Measurements from ENCODE around the gene CHD9NB. TPM values are rescaled to one million over a fixed set of nuclear protein-coding genes. Genes with fewer than 3 reads are reported as not detected.
"Not testable (repeated sequence)": the region's sequence is repeated elsewhere in the genome, so short reads cannot be mapped to it uniquely, and the experiment has no call there.

Gene CHD9NB
- polyA plus RNA-seq, 1 donor from 2014 or later, result not detected

DNA sequence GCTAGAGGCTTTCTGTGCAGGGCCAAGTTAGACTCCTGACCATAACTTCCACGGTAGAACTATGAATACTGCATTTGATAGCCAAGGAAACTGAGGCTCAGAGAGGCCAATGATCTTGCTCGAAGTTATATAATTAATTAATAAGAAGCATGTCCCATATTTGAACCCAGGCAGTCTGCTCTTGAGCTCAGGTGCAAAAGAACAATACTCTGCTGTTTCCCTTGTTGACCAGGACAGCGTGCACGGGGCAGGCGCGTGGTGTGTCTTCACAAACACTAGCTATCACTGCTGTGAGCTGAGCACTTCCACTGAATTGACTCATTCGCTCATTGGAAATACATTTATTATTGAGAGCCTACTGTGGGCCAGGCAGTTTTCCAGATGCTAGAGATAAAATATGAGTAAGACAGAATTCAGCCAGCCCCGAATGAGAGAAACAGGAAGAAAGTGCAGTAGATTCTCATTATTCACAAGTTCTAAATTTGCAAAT is 3.7 kb upstream of the CHD9NB start:
- H3K4me3 Mint-ChIP-seq, result peak overlapping the region in 3 of 4 donors; percentile 92 to 98 (median 96)
- peaks cover 30 to 41% (median 37%) of the 10 kb centered on the region in 3 donors for H3K4me1 Mint-ChIP-seq
- H3K9me3 Mint-ChIP-seq, result no peaks in the 10 kb centered on the region
- H3K36me3 Mint-ChIP-seq, result no peaks in the 10 kb centered on the region
- peak overlapping the region in 2 of 3 donors; percentile 77 to 96 for H3K27ac Mint-ChIP-seq
- H3K27me3 Mint-ChIP-seq, result peaks cover 2% of the 10 kb centered on the region

DNA sequence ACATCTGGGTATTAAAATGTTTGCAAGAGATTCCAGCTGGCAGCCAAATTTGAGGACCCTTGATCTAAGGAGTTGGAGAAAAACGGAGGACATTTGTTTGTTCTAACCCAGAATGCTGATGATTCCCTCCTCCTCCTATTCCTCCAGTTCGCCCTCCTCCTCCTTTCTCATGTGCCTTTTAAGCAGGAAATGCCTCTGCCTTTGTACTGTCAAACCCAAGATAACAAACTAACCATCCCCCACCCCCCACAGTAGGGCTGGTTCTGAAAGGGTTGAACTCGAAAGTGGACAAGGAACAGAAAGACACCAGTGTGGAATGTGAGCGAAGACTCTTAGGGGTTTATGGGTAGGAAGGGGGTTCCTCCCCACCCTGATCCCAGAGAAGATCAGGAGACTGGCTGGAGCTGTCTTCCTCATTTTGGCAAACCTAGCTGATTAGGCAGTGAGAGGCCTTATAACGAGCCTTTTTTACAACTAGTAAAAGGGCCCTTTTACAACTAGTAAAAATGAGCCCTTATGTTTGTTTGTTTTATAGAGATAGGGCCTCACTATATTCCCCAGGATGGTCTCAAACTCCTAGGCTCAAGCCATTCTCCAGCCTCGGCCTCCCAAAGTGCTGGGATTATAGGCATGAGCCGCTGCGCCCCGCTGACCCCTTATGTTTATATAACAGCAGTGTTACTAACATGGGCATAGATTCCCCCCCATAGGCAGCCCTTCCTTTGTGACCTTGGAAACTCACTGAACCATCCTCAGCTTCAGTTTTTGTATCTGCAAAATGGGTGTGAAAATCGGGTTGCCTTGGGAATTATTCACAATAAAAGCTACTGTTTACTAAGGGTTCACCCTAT is 3.1 kb upstream of the CHD9NB start:
- no peaks in the 10 kb centered on the region for H3K27me3 Mint-ChIP-seq
- no peaks in the 10 kb centered on the region for H3K9me3 Mint-ChIP-seq
- peak overlapping the region; percentile 88 to 98 (median 94) for H3K4me3 Mint-ChIP-seq
- peaks cover 26 to 36% (median 33%) of the 10 kb centered on the region in 3 donors for H3K4me1 Mint-ChIP-seq
- H3K27ac Mint-ChIP-seq, result peak overlapping the region; percentile 77 to 96 (median 80)
- no peaks in the 10 kb centered on the region for H3K36me3 Mint-ChIP-seq

DNA sequence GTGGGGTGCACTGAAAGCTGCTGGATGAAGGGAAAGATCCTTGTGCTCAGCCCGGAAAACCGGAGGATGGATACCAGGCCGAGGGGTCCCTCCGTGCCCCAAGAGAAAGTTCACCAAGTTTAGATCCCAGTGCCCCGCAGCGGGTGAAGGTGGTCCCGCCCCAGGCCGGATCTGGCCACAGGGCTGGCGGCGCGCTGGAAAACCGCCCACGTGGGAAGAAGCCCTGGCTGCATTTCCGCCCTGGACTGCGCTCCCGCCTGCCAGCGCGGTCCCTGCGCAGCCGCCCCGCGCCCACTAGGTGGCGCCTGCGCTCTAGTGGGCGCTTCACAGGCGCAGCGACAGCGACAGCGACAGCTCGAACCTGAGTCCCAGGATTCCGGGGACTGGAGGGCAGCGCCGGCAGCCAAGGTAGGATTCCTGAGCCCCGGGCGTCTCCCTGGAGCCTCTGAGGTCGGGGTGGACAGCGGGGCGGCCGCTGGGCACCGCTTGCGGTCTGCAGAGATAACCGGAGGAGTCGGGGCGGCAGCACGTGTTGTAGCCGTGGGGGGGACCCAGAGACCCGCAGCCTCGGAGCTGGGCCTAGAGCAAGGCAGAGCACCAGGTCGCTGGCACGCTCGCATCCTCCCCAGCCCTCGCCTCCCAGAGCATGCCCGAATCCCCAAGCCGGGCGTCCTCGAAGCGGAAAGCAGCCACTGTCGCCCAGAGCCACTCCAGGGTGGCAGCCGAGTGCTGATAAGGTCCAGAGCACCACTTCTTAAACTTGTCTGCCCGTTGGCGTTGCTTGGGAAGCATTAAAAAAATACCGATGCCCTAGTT is 2.2 kb upstream of the CHD9NB start, which contains the start of gene CHD9:
TSS of gene CHD9 (plus strand) at position 322 of the 816 bp plus-strand sequence. CDS start 101,099 bp downstream, outside the sequence.
- Mint-ChIP-seq H3K9me3 (no peaks in the 10 kb centered on the region), H3K4me1 (peaks cover 26 to 33% (median 33%) of the 10 kb centered on the region in 3 donors), H3K27ac (peak within 1 kb of the TSS; percentile 77 to 96 (median 89)), H3K4me3 (peak within 1 kb of the TSS; percentile 88 to 98 (median 94)), H3K27me3 (no peaks in the 10 kb centered on the region), H3K36me3 (no peaks in the 10 kb centered on the region)

DNA sequence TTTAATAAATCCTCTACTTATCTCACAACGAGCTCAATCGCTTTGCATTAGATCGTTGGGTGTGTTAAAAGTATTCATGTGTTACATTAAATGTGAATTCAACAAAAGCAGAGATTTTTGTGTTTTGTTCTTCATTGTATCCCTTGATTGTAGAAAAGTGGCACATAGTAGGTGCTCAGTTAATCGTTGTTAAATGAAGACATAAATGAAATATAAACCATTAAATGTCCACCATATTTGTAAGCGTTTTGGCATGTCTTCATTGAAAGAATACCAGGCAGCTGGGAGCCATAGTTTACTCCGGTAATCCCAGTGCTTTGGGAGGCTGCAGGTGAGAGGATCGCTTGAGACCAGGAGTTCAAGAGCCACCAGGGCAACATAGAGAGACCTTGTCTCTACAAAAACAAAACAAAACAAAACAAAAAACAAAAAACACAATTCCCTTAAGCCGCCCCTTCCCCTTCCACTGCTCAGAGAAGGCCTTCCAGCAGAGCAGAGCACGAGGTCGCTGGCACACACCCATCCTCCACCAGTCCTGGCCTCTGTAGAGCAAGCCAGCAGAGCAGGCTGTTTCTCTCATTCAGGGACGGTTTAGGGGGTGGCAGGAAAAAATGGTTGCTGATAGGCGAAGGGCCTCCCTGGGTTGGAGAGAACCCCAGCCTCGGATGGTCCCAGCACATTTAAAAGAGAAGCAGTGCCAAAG is 1.4 kb upstream of the CHD9NB start:
- Mint-ChIP-seq H3K4me3 (peak overlapping the region; percentile 88 to 98 (median 94)), H3K27ac (peak overlapping the region; percentile 77 to 94 (median 89)), H3K9me3 (no peaks in the 10 kb centered on the region), H3K4me1 (peaks cover 25 to 28% (median 27%) of the 10 kb centered on the region in 3 donors), H3K36me3 (no peaks in the 10 kb centered on the region), H3K27me3 (no peaks in the 10 kb centered on the region)

DNA sequence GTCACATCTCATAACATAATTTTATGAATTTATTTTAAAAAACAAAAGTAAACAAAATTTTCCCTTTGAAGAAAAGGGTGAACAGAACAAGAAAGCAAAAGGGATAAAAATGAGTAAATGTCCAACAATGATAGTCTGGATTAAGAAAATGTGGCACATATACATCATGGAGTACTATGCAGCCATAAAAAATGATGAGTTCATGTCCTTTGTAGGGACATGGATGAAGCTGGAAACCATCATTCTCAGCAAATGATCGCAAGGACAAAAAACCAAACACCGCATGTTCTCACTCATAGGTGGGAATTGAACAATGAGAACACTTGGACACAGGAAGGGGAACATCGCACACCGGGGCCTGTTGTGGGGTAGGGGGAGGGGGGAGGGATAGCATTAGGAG is 1.4 kb downstream of the CHD9NB start:
- H3K4me3 Mint-ChIP-seq, H3K27ac Mint-ChIP-seq, H3K27me3 Mint-ChIP-seq, H3K9me3 Mint-ChIP-seq, H3K36me3 Mint-ChIP-seq: not testable (repeated sequence)
- H3K4me1 Mint-ChIP-seq, result peaks cover 7 to 11% (median 8%) of the 10 kb centered on the region in 3 donors

DNA sequence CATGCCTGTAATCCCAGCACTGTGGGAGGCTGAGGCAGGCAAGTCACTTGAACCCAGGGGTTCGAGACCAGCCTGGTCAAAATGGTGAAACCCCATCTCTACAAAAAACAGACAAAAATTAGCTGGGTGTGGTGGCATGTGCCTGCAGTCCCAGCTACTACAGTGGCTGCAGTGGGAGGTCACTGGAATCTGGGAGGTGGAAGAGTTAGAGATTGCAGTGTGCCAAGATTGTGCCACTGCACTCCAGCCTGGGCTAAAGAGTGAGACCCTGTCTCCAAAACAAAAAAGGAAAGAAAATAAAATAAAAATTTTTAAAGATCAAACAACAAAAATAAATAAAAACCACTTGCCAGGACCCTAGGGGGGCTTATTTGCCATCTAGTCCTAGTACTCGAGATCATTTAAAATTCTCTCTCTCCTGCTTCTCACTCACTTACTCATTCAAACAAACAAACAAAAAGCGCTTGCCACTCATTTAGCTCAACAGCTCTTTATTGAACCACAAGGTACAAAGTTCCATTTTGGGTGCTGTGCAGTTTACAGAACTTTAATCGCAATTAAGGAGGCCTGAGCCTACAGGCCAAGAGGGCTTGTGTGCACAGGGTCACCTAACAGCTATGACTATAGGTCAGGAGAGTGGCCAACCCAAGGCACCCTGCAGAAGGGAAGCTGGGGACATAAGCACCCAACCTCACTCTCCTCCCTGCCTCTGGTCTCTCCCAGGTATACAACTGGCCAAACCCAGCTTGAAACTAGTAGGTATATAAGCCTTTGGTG is 4.4 kb downstream of the CHD9NB start:
- H3K9me3 Mint-ChIP-seq, result no peaks in the 10 kb centered on the region

DNA sequence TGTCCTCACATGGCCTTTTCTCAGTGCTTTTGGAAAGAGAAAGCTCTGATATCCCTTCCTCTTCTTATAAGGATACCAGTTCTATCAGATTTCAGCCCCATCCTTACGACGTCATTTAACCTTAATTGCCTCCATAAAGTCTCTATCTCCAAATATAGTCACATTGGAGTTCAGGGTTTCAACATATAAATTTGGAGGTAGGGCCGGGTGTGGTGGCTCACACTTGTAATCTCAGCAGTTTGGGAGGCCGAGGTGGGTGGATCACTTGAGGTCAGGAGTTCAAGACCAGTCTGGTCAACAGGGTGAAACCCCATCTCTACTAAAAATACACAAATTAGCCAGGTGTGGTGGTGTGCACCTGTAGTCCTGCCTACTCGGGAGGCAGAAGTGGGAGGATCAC is 5.2 kb downstream of the CHD9NB start:
- not testable (repeated sequence) for H3K4me3 Mint-ChIP-seq, H3K4me1 Mint-ChIP-seq, H3K36me3 Mint-ChIP-seq, H3K27ac Mint-ChIP-seq, H3K9me3 Mint-ChIP-seq
- H3K27me3 Mint-ChIP-seq, result peaks cover 15% of the 10 kb centered on the region

More for the DNA sequence above, 4.4 kb downstream of the CHD9NB start:
- H3K27ac Mint-ChIP-seq, result no peak overlapping the region
- H3K4me3 Mint-ChIP-seq, result no peak overlapping the region
- peaks cover 10% of the 10 kb centered on the region for H3K27me3 Mint-ChIP-seq
- H3K36me3 Mint-ChIP-seq, result peaks cover 2% of the 10 kb centered on the region
- H3K4me1 Mint-ChIP-seq, result no peaks in the 10 kb centered on the region

DNA sequence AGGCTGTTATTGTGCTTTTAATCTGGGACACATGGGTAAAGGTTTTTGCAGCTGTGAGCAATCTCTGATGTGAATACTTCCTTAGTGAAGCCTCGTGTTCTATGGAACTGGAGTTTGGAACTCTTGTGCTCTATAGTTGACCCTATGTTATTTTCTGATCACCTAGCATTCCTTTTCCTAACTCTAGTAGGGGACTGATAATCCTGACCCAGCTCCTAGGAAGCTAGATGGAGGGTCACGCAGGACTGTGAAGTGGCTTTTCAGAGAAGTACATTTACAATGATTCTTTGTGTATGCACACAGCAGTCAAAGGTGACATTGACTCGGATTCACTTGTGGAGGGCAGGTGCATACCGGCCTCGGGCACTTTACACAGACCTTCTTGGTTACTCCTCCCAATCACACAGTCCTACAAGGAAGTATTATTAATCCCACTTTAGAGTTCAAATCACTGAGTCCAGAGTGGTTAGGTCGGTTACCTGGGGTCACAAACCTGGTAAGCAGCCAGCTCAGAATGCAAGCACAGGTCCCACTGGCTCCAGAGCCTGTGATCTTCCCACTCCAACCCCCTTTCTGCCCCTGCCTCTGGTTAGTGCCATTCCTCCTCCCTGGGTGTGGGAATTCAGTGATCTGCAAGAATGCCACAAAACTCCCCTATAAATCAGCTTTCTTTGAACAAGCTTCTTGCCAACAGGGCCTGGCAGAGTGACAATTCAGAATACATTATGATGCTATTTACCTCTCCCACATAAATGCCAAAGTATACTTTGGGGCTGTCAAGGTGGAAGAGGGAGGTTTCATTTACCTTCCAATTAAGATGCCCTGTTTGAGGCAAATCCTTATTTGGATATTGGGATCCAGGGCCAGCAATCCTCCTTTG is 7.1 kb downstream of the CHD9NB start:
- Mint-ChIP-seq H3K27ac (no peak overlapping the region), H3K4me3 (no peak overlapping the region), H3K4me1 (peaks cover 0 to 2% (median 2%) of the 10 kb centered on the region in 3 donors), H3K9me3 (no peaks in the 10 kb centered on the region), H3K36me3 (peaks cover 4% of the 10 kb centered on the region), H3K27me3 (peaks cover 15% of the 10 kb centered on the region)

DNA sequence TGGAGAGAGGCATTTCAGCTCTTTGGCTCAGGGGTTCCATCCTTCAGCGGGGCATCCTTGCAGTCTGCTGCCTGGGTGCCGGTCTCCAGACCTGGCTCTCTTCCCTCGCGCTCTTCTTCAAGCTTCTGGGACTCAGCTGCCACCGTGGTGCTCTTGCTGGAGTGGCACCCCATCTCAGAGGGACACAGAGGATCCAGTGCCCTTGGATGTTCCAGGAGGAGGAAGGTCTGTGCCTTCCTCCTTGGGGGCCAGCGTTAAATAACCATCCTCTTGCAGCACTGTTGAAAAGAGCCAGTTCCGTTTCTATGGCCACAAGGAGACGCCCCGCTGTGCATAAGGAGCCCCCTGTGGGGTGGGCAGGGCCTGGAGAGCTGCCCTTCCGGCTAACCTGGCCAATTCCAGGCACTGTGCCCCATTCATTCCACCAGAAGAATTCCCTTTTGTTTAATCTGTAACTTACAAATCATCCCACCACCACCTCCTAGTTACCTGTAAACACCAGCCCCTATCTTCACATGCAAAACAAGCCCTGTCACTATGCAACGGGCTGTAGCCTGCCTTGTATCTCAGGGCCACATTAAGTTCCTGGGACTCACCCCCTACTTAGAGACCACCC is 8.6 kb downstream of the CHD9NB start:
- Mint-ChIP-seq H3K9me3 (no peaks in the 10 kb centered on the region), H3K36me3 (peaks cover 4% of the 10 kb centered on the region), H3K4me3 (no peak overlapping the region), H3K27me3 (peaks cover 15% of the 10 kb centered on the region), H3K27ac (no peak overlapping the region), H3K4me1 (peaks cover 0 to 2% (median 2%) of the 10 kb centered on the region in 3 donors)

DNA sequence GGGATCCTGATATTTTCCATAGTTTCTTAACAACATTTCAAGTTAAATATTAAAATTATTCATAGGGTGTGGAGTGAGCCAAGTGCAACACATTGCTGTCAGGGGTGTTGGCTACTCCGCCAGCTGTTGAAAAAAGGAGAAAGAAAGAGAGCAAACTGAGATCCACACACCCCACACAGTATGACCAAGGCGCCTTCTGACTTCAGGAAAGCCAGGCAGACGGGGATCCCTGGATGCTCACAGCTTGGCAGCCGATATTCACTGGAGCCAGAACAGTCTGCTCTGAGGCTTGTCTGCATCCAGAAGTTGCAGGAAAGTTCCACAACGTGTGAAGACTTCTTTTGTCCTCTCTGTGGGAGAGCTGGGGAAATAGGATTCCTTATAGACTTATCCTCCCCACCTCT is 9.3 kb downstream of the CHD9NB start:
- Mint-ChIP-seq H3K27ac (no peak overlapping the region), H3K27me3 (peaks cover 20% of the 10 kb centered on the region), H3K4me3 (no peak overlapping the region), H3K36me3 (peaks cover 4% of the 10 kb centered on the region), H3K4me1 (peaks cover 0 to 2% (median 2%) of the 10 kb centered on the region in 3 donors), H3K9me3 (no peaks in the 10 kb centered on the region)

DNA sequence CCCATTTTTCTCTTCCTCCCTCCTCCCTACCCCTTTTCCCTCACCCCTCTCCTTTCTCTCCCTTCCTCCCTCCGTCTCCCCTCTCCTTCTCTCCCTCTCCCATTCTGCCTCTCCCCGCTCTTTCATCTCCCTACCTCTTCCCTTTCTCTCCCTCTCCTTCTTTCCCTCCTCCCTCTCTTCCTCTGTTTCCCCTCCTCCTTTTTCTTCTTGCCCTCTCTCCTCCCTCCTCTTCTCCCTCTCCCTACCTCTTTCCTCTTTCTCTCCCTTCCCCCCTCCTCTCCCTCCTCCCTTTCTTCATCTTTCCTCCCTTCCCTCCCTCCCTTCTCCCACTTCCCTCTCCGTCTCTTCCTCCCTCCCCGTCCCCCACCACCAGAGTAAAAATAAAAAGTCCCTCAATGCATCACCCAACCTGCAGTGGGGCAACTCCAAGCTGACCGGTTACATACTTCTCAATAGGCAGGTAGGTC is 10.4 kb downstream of the CHD9NB start:
- H3K4me1 Mint-ChIP-seq, result peaks cover 0 to 2% (median 2%) of the 10 kb centered on the region in 3 donors
- no peak overlapping the region for H3K4me3 Mint-ChIP-seq
- H3K27ac Mint-ChIP-seq, result no peak overlapping the region
- peaks cover 20% of the 10 kb centered on the region for H3K27me3 Mint-ChIP-seq
- peaks cover 4% of the 10 kb centered on the region for H3K36me3 Mint-ChIP-seq
- no peaks in the 10 kb centered on the region for H3K9me3 Mint-ChIP-seq

DNA sequence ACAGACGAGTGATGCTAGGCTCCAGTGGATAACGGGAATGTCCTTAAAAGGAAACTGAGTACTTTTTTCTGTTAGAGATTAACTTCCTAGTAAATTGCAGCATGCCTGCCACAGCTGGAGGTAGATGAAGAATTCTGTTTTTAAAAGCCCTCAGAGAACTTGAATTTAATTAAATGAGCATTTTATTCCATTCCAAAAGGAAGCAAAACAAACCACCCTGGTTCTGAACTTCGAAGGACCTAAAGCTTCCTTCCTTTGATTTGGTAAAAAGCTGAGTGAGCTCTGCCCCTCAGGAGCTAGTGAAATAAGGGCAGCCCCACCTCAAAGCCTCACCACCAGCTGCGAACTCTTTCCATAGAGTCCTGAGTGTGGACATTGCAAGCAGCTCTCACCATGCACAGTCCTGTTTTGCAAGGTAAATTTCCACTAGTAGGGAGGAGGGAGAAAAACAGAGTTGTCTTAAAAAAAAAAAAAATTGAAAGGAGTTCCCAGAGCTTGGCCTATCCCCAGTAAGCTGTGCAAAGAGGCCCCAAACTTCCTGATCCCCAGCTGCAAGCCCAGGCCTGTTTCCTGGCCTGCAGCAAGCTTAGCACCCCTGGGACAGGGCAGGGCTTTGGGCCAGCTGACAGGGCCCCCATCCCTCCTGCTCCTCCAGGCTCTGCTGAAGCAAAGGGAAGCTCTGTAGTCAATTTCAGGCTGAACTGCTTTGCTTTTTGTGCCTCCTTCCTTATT is 11.2 kb downstream of the CHD9NB start:
- Mint-ChIP-seq H3K27me3 (peaks cover 17% of the 10 kb centered on the region), H3K4me1 (peaks cover 0 to 2% (median 2%) of the 10 kb centered on the region in 3 donors), H3K27ac (no peak overlapping the region), H3K36me3 (peaks cover 1% of the 10 kb centered on the region), H3K9me3 (no peaks in the 10 kb centered on the region), H3K4me3 (no peak overlapping the region)
